RKO (cell line): ENCODE data around the gene NGDN.
A peak's percentile ranks its signal among the peaks of the same experiment; 100 is the strongest.
"Not testable (repeated sequence)": the region's sequence is repeated elsewhere in the genome, so short reads cannot be mapped to it uniquely, and the experiment has no call there.

ENCODE experiments used
- DNase-seq: peaks from one replicate; pipeline ENCODE4 v3.0.0-alpha.2; 2016; ENCODE audit warnings: low spot score

The NGDN gene

GRCh38 chr14:23439107-23439835, 30.2 kb upstream of the NGDN start:
- DNase-seq = no peak

GRCh38 chr14:23441076-23441475, 28.4 kb upstream of the NGDN start:
- DNase-seq = no peak

GRCh38 chr14:23442721-23443356, 26.7 kb upstream of the NGDN start:
- DNase-seq = no peak

GRCh38 chr14:23443411-23443812, 26.1 kb upstream of the NGDN start:
- DNase-seq = no peak

- no peak for DNase-seq
These were observed 25.6 kb upstream of the NGDN start for GRCh38 chr14:23443881-23444280.

GRCh38 chr14:23444314-23444713, 25.2 kb upstream of the NGDN start:
- no peak for DNase-seq

GRCh38 chr14:23445773-23446172, 23.7 kb upstream of the NGDN start:
- no peak for DNase-seq

- DNase-seq = no peak
These were observed 23.1 kb upstream of the NGDN start for GRCh38 chr14:23446291-23446851.

GRCh38 chr14:23447361-23448350, 21.8 kb upstream of the NGDN start:
- no peak for DNase-seq

- no peak for DNase-seq
These were observed 20.2 kb upstream of the NGDN start for GRCh38 chr14:23449314-23449713.

GRCh38 chr14:23450379-23450778, 19.1 kb upstream of the NGDN start:
- DNase-seq = no peak

- DNase-seq = no peak
These were observed 17.3 kb upstream of the NGDN start for GRCh38 chr14:23452237-23452636.

GRCh38 chr14:23454445-23454856, 15.1 kb upstream of the NGDN start:
- no peak for DNase-seq

- not testable (repeated sequence) for DNase-seq
These were observed 12.5 kb upstream of the NGDN start for GRCh38 chr14:23456883-23457586.

- no peak for DNase-seq
These were observed 11.7 kb upstream of the NGDN start for GRCh38 chr14:23457587-23458445.

GRCh38 chr14:23460960-23461359, 8.5 kb upstream of the NGDN start:
- DNase-seq = no peak

GRCh38 chr14:23464700-23465099, 4.8 kb upstream of the NGDN start:
- no peak for DNase-seq

GRCh38 chr14:23465261-23465660, 4.2 kb upstream of the NGDN start:
- DNase-seq = no peak

- DNase-seq = no peak
These were observed 788 bp upstream of the NGDN start for GRCh38 chr14:23468704-23469126.

GRCh38 chr14:23469906-23470403, 452 bp downstream of the NGDN start:
- peak; percentile 68 for DNase-seq
